GM12878 (cell line): Measurements from ENCODE around the gene MYH9. TPM values are rescaled to one million over a fixed set of nuclear protein-coding genes. Genes with fewer than 3 reads are reported as not detected.

ENCODE experiments used
- ATAC-seq: fragments of 200-7000 bp; cut with Tn5 transposase; 3 replicates; pipeline ENCODE4 v1.9.1; 2020; ENCODE audit warnings: mild to moderate bottlenecking, moderate library complexity
- BruUV-seq: library from RNA; stranded (reverse); fragments of 400-500 nt; replicated peaks from 2 replicates; lab custom pipeline; 2021; lab: Mats Ljungman, UMichigan
- CTCF ChIA-PET: fragments of 300-600 bp; sonication (Branson Sonifier 250); formaldehyde crosslinking; extraction: SDS; loops from one replicate; lab custom pipeline; 2021; ENCODE audit warnings: inconsistent platforms; lab: Yijun Ruan, JAX
- POLR2A ChIA-PET: fragments of 350-600 bp; formaldehyde crosslinking; extraction: SDS; loops from one replicate; lab custom pipeline; 2021; ENCODE audit warnings: inconsistent platforms; lab: Charles Lee
- RAD21 ChIA-PET: fragments of 300-600 bp; sonication (Branson Sonifier 250); formaldehyde crosslinking; loops from one replicate; lab custom pipeline; 2023; ENCODE audit warnings: antibody characterized with exemption; ENCODE audit not compliant: unreplicated experiment; lab: Charles Lee
- SMC1A ChIA-PET: fragments of 300-600 bp; sonication (Branson Sonifier 250); formaldehyde crosslinking; loops from one replicate; lab custom pipeline; 2023; ENCODE audit not compliant: unreplicated experiment, uncharacterized antibody; lab: Charles Lee
- DNase-seq: peaks from one replicate; pipeline ENCODE4 v3.0.0-alpha.2; 2011; ENCODE audit warnings: low read depth, low spot score
- FAIRE-seq: peaks from 3 replicates; lab custom pipeline; 2011; peaks lifted over from hg19 to GRCh38; lab: Jason Lieb, UNC
- H2AFZ ChIP-seq: 2 replicates; pipeline ENCODE4 v1.6.0; 2011; ENCODE audit warnings: low read depth, low read length, control low read depth; ENCODE audit not compliant: control insufficient read depth
- H3K27ac ChIP-seq: 2 replicates; pipeline ENCODE4 v1.5.1; 2011; ENCODE audit warnings: control low read depth; ENCODE audit not compliant: control insufficient read depth, insufficient read depth
- H3K27me3 ChIP-seq, 2 experiments: replicated peaks in 1 of 2; 2 replicates each; pipeline versions ENCODE4 v1.6.0 to v1.6.1; 2011; ENCODE audit warnings: low read length in 1 of 2; ENCODE audit not compliant: control insufficient read depth in 2 of 2, insufficient read depth in 2 of 2
- H3K36me3 ChIP-seq, 2 experiments: 2 replicates each; pipeline ENCODE4 v1.5.1; 2011; ENCODE audit warnings: low read length in 1 of 2; ENCODE audit not compliant: control insufficient read depth in 2 of 2, insufficient read depth in 2 of 2
- H3K4me1 ChIP-seq: 2 replicates; pipeline ENCODE4 v1.6.1; 2011; ENCODE audit warnings: mild to moderate bottlenecking, low read length, moderate library complexity, mixed read lengths; ENCODE audit not compliant: control insufficient read depth, insufficient read depth
- H3K4me2 ChIP-seq: 2 replicates; pipeline ENCODE4 v1.6.0; 2011; ENCODE audit warnings: control low read depth; ENCODE audit not compliant: control insufficient read depth, insufficient read depth
- H3K4me3 ChIP-seq: fragments of 200-600 bp; sonication (generic); 2 replicates; pipeline ENCODE4 v1.5.1; 2016
- H3K79me2 ChIP-seq: 2 replicates; pipeline ENCODE4 v1.6.0; 2011; ENCODE audit warnings: low read length; ENCODE audit not compliant: control insufficient read depth, insufficient read depth
- H3K9ac ChIP-seq: 2 replicates; pipeline ENCODE4 v1.8.0; 2011; ENCODE audit warnings: low read length, control low read depth, mixed read lengths; ENCODE audit not compliant: control insufficient read depth, insufficient read depth
- H3K9me3 ChIP-seq: replicated peaks from 3 replicates; pipeline ENCODE4 v1.5.1; 2011; ENCODE audit warnings: mild to moderate bottlenecking, low read length; ENCODE audit not compliant: control insufficient read depth, insufficient read depth
- H4K20me1 ChIP-seq: 2 replicates; pipeline ENCODE4 v1.6.0; 2011; ENCODE audit not compliant: control insufficient read depth, insufficient read depth
- ATF2 ChIP-seq: IDR thresholded peaks from 2 replicates; pipeline ENCODE4 v1.6.1; 2012; ENCODE audit warnings: low read length, inconsistent platforms
- FOXK2 ChIP-seq: fragments of 450-650 bp; IDR thresholded peaks from 2 replicates; pipeline ENCODE4 v1.6.1; 2017; ENCODE audit warnings: mild to moderate bottlenecking, moderate library complexity
- HCFC1 ChIP-seq: fragments of 150-350 bp; IDR thresholded peaks from 2 replicates; pipeline ENCODE4 v1.6.1; 2014; ENCODE audit warnings: low read length
- MTA3 ChIP-seq: IDR thresholded peaks from 2 replicates; pipeline ENCODE4 v1.6.1; 2012; ENCODE audit warnings: low read length, inconsistent platforms, borderline replicate concordance
- POU2F2 ChIP-seq: IDR thresholded peaks from 3 replicates; pipeline ENCODE4 v1.6.1; 2011; ENCODE audit warnings: low read depth, mild to moderate bottlenecking, low read length, borderline replicate concordance
- RAD51 ChIP-seq: fragments of 450-650 bp; IDR thresholded peaks from 2 replicates; pipeline ENCODE4 v1.6.1; 2016; ENCODE audit warnings: moderate library complexity, mild to moderate bottlenecking, inconsistent platforms
- RFX5 ChIP-seq: IDR thresholded peaks from 2 replicates; pipeline ENCODE4 v1.6.1; 2011; ENCODE audit warnings: low read depth, low read length, improper control_type of control experiment
- TBL1XR1 ChIP-seq: IDR thresholded peaks from 2 replicates; pipeline ENCODE4 v1.6.1; 2012; ENCODE audit warnings: low read depth, low read length, improper control_type of control experiment
- ZNF592 ChIP-seq: fragments of 450-650 bp; IDR thresholded peaks from 2 replicates; pipeline ENCODE4 v1.6.1; 2017; ENCODE audit warnings: mild to moderate bottlenecking, moderate library complexity
- ZNF622 ChIP-seq: fragments of 450-650 bp; IDR thresholded peaks from 2 replicates; pipeline ENCODE4 v1.6.1; 2017; ENCODE audit warnings: mild to moderate bottlenecking, inconsistent platforms
- WGBS: methylation state at CpG from one replicate; pipeline ENCODE4 v1.1.6; 2016; ENCODE audit warnings: low lambda C conversion rate; ENCODE audit not compliant: insufficient replicate concordance, insufficient coverage; ENCODE audit errors: missing lambda C conversion rate; 5-methylcytosine and 5-hydroxymethylcytosine counted together
- in situ Hi-C: fragments of 300-500 bp; cut with MboI; formaldehyde crosslinking; loops from 9 replicates; pipeline ENCODE4 v1.14.3; 2018; ENCODE audit warnings: mixed read lengths
- intact Hi-C: fragments of 100-400 bp; cut with micrococcal nuclease; formaldehyde crosslinking; loops from one replicate; pipeline ENCODE4 v1.14.2; 2022; ENCODE audit not compliant: unreplicated experiment
- polyA plus RNA-seq, 11 experiments: library from polyadenylated mRNA; depleted of rRNA in 4 of 11; unstranded in 6 of 11; stranded (reverse) in 5 of 11; fragments of >200 nt; fragmentation: Nextera tagmentation in 4 of 11; fragmentation: Illumina TruSeq in 1 of 11; extraction: Ambion mirVana in 4 of 11; extraction: Trizol in 1 of 11; gene quantifications; 1 replicate in 1 of 11; 2 replicates in 10 of 11; pipeline versions ENCODE4 v1.2.1 to v1.2.3, GENCODE V29; 2011 to 2016; ENCODE audit warnings: inconsistent platforms in 2 of 11, missing spikeins in 2 of 11, low read depth in 1 of 11
- total RNA-seq, 4 experiments: library from RNA; depleted of rRNA in 3 of 4; stranded (reverse); fragments of >200 nt in 3 of 4; fragmentation: Illumina TruSeq in 1 of 4; extraction: Trizol in 1 of 4; gene quantifications; 2 replicates each; pipeline versions ENCODE4 v1.2.1 to v1.2.3, GENCODE V29; 2013 to 2021
- TF ChIP-seq, protein P1 (sequence below): IDR thresholded peaks from 2 replicates; pipeline ENCODE4 v1.6.1; 2011; ENCODE audit warnings: borderline replicate concordance, low read depth, mild to moderate bottlenecking, moderate library complexity, mixed read lengths, low read length; ENCODE audit not compliant: insufficient read depth; ENCODE audit errors: extremely low read length
- TF ChIP-seq, protein P2 (sequence below): fragments of 450-650 bp; IDR thresholded peaks from 2 replicates; pipeline ENCODE4 v1.6.1; 2017; ENCODE audit warnings: mild to moderate bottlenecking, low read depth, inconsistent platforms; ENCODE audit not compliant: poor library complexity, severe bottlenecking
- TF ChIP-seq, protein P3 (sequence below), 3 experiments: IDR thresholded peaks in 2 of 3; conservative IDR thresholded peaks in 1 of 3; 2 replicates each; pipeline ENCODE4 v1.5.1; 2011; ENCODE audit warnings: low read depth in 3 of 3, low read length in 3 of 3, mild to moderate bottlenecking in 3 of 3, control low read depth in 2 of 3, moderate library complexity in 2 of 3, inconsistent platforms in 1 of 3, mixed read lengths in 1 of 3; ENCODE audit not compliant: control insufficient read depth in 2 of 3, insufficient read depth in 1 of 3; ENCODE audit errors: extremely low read depth in 1 of 3

MYH9 gene
- total and polyA plus RNA-seq, 10 of the 15 experiments (the other 5 are each of a cell fraction or from before 2014, with no cell fraction given): 5.1 to 525 (median 145) TPM

DNA sequence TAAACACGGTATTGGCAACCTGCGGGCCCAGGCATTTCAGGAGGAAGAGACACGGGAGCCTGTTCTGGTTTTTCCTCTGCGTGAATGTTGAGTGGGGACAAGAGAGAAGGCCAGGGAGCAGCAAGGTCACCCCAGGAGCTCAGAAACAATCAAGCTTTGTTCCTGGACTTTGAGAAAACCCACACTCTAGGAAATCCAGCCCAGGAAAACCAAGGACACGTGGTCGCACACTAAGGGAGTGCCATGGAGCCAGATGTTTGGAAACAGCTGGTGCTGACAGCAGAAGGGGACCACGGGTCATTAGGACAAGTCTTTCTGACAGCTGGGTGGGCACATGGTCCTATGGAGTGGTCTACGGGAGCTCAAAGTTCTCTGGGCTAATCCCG is 44.1 kb downstream of the MYH9 start:
- in situ Hi-C loops: no loop called here
- TF ChIP-seq TBL1XR1 (no peak), POU2F2 (no peak), ZNF622 (no peak), ZNF592 (no peak), MTA3 (no peak), RFX5 (no peak), FOXK2 (no peak), HCFC1 (no peak), ATF2 (no peak), RAD51 (no peak)
- TF ChIP-seq, protein P1, sequence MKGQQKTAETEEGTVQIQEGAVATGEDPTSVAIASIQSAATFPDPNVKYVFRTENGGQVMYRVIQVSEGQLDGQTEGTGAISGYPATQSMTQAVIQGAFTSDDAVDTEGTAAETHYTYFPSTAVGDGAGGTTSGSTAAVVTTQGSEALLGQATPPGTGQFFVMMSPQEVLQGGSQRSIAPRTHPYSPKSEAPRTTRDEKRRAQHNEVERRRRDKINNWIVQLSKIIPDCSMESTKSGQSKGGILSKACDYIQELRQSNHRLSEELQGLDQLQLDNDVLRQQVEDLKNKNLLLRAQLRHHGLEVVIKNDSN: no peak
- TF ChIP-seq, protein P2, sequence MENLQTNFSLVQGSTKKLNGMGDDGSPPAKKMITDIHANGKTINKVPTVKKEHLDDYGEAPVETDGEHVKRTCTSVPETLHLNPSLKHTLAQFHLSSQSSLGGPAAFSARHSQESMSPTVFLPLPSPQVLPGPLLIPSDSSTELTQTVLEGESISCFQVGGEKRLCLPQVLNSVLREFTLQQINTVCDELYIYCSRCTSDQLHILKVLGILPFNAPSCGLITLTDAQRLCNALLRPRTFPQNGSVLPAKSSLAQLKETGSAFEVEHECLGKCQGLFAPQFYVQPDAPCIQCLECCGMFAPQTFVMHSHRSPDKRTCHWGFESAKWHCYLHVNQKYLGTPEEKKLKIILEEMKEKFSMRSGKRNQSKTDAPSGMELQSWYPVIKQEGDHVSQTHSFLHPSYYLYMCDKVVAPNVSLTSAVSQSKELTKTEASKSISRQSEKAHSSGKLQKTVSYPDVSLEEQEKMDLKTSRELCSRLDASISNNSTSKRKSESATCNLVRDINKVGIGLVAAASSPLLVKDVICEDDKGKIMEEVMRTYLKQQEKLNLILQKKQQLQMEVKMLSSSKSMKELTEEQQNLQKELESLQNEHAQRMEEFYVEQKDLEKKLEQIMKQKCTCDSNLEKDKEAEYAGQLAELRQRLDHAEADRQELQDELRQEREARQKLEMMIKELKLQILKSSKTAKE: no peak
- TF ChIP-seq, protein P3, sequence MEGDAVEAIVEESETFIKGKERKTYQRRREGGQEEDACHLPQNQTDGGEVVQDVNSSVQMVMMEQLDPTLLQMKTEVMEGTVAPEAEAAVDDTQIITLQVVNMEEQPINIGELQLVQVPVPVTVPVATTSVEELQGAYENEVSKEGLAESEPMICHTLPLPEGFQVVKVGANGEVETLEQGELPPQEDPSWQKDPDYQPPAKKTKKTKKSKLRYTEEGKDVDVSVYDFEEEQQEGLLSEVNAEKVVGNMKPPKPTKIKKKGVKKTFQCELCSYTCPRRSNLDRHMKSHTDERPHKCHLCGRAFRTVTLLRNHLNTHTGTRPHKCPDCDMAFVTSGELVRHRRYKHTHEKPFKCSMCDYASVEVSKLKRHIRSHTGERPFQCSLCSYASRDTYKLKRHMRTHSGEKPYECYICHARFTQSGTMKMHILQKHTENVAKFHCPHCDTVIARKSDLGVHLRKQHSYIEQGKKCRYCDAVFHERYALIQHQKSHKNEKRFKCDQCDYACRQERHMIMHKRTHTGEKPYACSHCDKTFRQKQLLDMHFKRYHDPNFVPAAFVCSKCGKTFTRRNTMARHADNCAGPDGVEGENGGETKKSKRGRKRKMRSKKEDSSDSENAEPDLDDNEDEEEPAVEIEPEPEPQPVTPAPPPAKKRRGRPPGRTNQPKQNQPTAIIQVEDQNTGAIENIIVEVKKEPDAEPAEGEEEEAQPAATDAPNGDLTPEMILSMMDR (IDR thresholded peaks at IDR 0.05 in 2 of 3, conservative IDR thresholded peaks at IDR 0.05 in 1 of 3; ENCODE audit: control insufficient read depth in 2 of 3, extremely low read depth in 1 of 3, insufficient read depth in 1 of 3, low read depth in 3 of 3, low read length in 3 of 3): no peak

More for the DNA sequence above, 44.1 kb downstream of the MYH9 start:
- H2AFZ ChIP-seq: no peak overlapping the region
- peaks cover 6% of the 10 kb centered on the region; the same call in 1 of the 2 replicates for H4K20me1 ChIP-seq
- no peaks in the 10 kb centered on the region for H3K27me3 ChIP-seq
- intact Hi-C loops: no loop called here
- no peak overlapping the region for H3K9ac ChIP-seq
- no peak for DNase-seq
- CTCF ChIA-PET: interaction anchor here (0.6 to 1.9 kb wide), 4 partner anchors 12 to 126 kb away, joined by 3 to 8 read pairs (median 4); no protein-coding TSS in a partner anchor
- H3K27ac ChIP-seq: no peak overlapping the region
- H3K9me3 ChIP-seq: no peaks in the 10 kb centered on the region
- no peak overlapping the region for H3K4me3 ChIP-seq
- H3K4me1 ChIP-seq: peaks cover 5% of the 10 kb centered on the region; the same call in 1 of the 2 replicates
- 86% methylated on average over 9 of the region's 9 CpGs for WGBS
- H3K36me3 ChIP-seq: peaks cover 44 to 56% of the 10 kb centered on the region in 2 experiments
- no peak for FAIRE-seq
- no peak for ATAC-seq
- no peak overlapping the region for H3K4me2 ChIP-seq
- H3K79me2 ChIP-seq: peaks cover 41% of the 10 kb centered on the region
- POLR2A ChIA-PET: interaction anchor here (0.8 to 1.6 kb wide), 3 partner anchors 11 to 43 kb away, joined by 4 to 5 read pairs (median 4); no protein-coding TSS in a partner anchor
- SMC1A ChIA-PET: interaction anchor here (0.9 to 2.4 kb wide), 5 partner anchors 11 to 127 kb away, joined by 3 to 7 read pairs (median 3); no protein-coding TSS in a partner anchor
- no TSS peak for BruUV-seq
- RAD21 ChIA-PET: interaction anchor here (1.1 kb wide), 1 partner anchor 127 kb away, joined by 3 read pairs; no protein-coding TSS in a partner anchor
